Endothelial cell of umbilical vein (primary cell): ENCODE measurements around the gene LMO4. TPM values are rescaled to one million over a fixed set of nuclear protein-coding genes. Genes with fewer than 3 reads are reported as not detected.

Experiments used
- BruUV-seq: library from RNA; stranded (reverse); fragments of 400-500 nt; replicated peaks from 2 replicates; lab custom pipeline; 2021; lab: Mats Ljungman, UMichigan
- CTCF ChIA-PET: fragments of 300-600, 350-600 bp; sonication (Branson Sonifier 250); formaldehyde crosslinking; loops from one replicate; lab custom pipeline; 2021; ENCODE audit warnings: antibody characterized with exemption, inconsistent platforms; lab: Charles Lee
- POLR2A ChIA-PET: fragments of 300-600, 350-600 bp; sonication (Branson Sonifier 250); formaldehyde crosslinking; loops from one replicate; lab custom pipeline; 2021; ENCODE audit warnings: antibody characterized with exemption, inconsistent platforms; lab: Charles Lee
- DNase-seq: peaks from one replicate; pipeline ENCODE4 v3.0.0-alpha.2; 2011; ENCODE audit warnings: low read depth, low spot score
- FAIRE-seq: peaks from 2 replicates; lab custom pipeline; 2011; peaks lifted over from hg19 to GRCh38; lab: Jason Lieb, UNC
- H2AFZ ChIP-seq: 2 replicates; pipeline ENCODE4 v1.6.0; 2012; ENCODE audit warnings: low read depth, low read length, control low read depth, inconsistent platforms
- H3K27ac ChIP-seq: 2 replicates; pipeline ENCODE4 v1.5.1; 2011; ENCODE audit warnings: low read depth, mild to moderate bottlenecking, control low read depth, low read length, moderate library complexity; ENCODE audit not compliant: insufficient read depth
- H3K27me3 ChIP-seq, 2 experiments: 2 replicates each; pipeline versions ENCODE4 v1.6.0 to v1.6.1; 2011; ENCODE audit warnings: low read length in 2 of 2, mixed read lengths in 1 of 2; ENCODE audit not compliant: control insufficient read depth in 2 of 2, insufficient read depth in 2 of 2
- H3K36me3 ChIP-seq, 2 experiments: 2 replicates in 1 of 2; 3 replicates in 1 of 2; pipeline ENCODE4 v1.5.1; 2011; ENCODE audit warnings: low read length in 2 of 2, mild to moderate bottlenecking in 1 of 2, moderate library complexity in 1 of 2; ENCODE audit not compliant: control insufficient read depth in 2 of 2, insufficient read depth in 2 of 2; ENCODE audit errors: extremely low read depth in 1 of 2
- H3K4me1 ChIP-seq: 3 replicates; pipeline ENCODE4 v1.5.1; 2011; ENCODE audit warnings: mild to moderate bottlenecking, low read length; ENCODE audit not compliant: control insufficient read depth, insufficient read depth; ENCODE audit errors: extremely low read depth
- H3K4me2 ChIP-seq: 2 replicates; pipeline ENCODE4 v1.6.1; 2011; ENCODE audit warnings: low read length, control low read depth, mixed read lengths; ENCODE audit not compliant: insufficient read depth
- H3K4me3 ChIP-seq, 3 experiments: fragments of 200-600 bp in 1 of 3; sonication (generic), shearing (Covaris generic) in 1 of 3; replicated peaks in 1 of 3; 2 replicates each; pipeline ENCODE4 v1.5.1; 2011 to 2016; ENCODE audit warnings: control low read depth in 3 of 3, low read length in 3 of 3, mild to moderate bottlenecking in 2 of 3, inconsistent platforms in 1 of 3, low read depth in 1 of 3, moderate library complexity in 1 of 3; ENCODE audit not compliant: insufficient read depth in 1 of 3
- H3K79me2 ChIP-seq: 2 replicates; pipeline ENCODE4 v1.6.0; 2012; ENCODE audit warnings: low read length, inconsistent platforms; ENCODE audit not compliant: control insufficient read depth, insufficient read depth
- H3K9ac ChIP-seq: replicated peaks from 2 replicates; pipeline ENCODE3; 2011; ENCODE audit warnings: low read length, control low read depth; ENCODE audit not compliant: insufficient read depth; ENCODE audit errors: extremely low read depth
- H3K9me1 ChIP-seq: replicated peaks from 3 replicates; pipeline ENCODE4 v1.6.0; 2011; ENCODE audit warnings: mild to moderate bottlenecking, low read length; ENCODE audit not compliant: control insufficient read depth, insufficient read depth; ENCODE audit errors: extremely low read depth
- H3K9me3 ChIP-seq: replicated peaks from 2 replicates; pipeline ENCODE4 v1.5.1; 2012; ENCODE audit warnings: low read length, inconsistent platforms; ENCODE audit not compliant: control insufficient read depth, insufficient read depth
- H4K20me1 ChIP-seq: replicated peaks from 2 replicates; pipeline ENCODE3; 2011; ENCODE audit warnings: mild to moderate bottlenecking, low read length; ENCODE audit not compliant: control insufficient read depth, insufficient read depth; ENCODE audit errors: extremely low read depth
- CTCF ChIP-seq, 2 donors: IDR thresholded peaks; 1 replicate in 1 of 2; 2 replicates in 1 of 2; pipeline ENCODE4 v1.5.1; 2011; ENCODE audit warnings: low read length in 2 of 2, mild to moderate bottlenecking in 2 of 2, moderate library complexity in 2 of 2, control low read depth in 1 of 2, inconsistent platforms in 1 of 2, low read depth in 1 of 2; ENCODE audit not compliant: insufficient read depth in 1 of 2; ENCODE audit errors: extremely low read depth in 1 of 2
- EZH2 ChIP-seq: IDR thresholded peaks from 2 replicates; pipeline ENCODE4 v1.6.1; 2012; ENCODE audit warnings: borderline replicate concordance, low read depth, mild to moderate bottlenecking, moderate library complexity, low read length, inconsistent platforms; ENCODE audit not compliant: severe bottlenecking
- FOS ChIP-seq: IDR thresholded peaks from 2 replicates; pipeline ENCODE4 v1.6.1; 2011; ENCODE audit warnings: mild to moderate bottlenecking, low read length, moderate library complexity, borderline replicate concordance; ENCODE audit not compliant: insufficient read depth
- GATA2 ChIP-seq: IDR thresholded peaks from 2 replicates; pipeline ENCODE4 v1.7.0; 2011; ENCODE audit warnings: low read depth, mild to moderate bottlenecking, moderate library complexity, mixed read lengths, low read length; ENCODE audit not compliant: insufficient read length, insufficient read depth
- JUN ChIP-seq: IDR thresholded peaks from 2 replicates; pipeline ENCODE4 v1.6.1; 2011; ENCODE audit warnings: borderline replicate concordance, low read depth; ENCODE audit not compliant: insufficient read length, insufficient read depth
- MYC ChIP-seq: IDR thresholded peaks from one replicate; pipeline ENCODE4 v1.6.1; 2011; ENCODE audit warnings: mild to moderate bottlenecking, low read depth, low read length
- POLR2A ChIP-seq: IDR thresholded peaks from 2 replicates; pipeline ENCODE4 v1.6.1; 2012; ENCODE audit warnings: low read depth, mild to moderate bottlenecking, control low read depth, low read length
- POLR2AphosphoS5 ChIP-seq: IDR thresholded peaks from 2 replicates; pipeline ENCODE4 v1.6.1; 2012; ENCODE audit warnings: low read depth, mild to moderate bottlenecking, control low read depth, low read length, moderate library complexity; ENCODE audit not compliant: insufficient read depth
- dilution Hi-C: fragments of 300-500 bp; cut with MboI; formaldehyde crosslinking; loops from one replicate; pipeline ENCODE4 v1.15.0; 2019; ENCODE audit warnings: low sequenced_read_pairs; ENCODE audit not compliant: extremely low pct_ligation_motif_present
- intact Hi-C: fragments of 100-400 bp; cut with micrococcal nuclease; formaldehyde crosslinking; loops from one replicate; pipeline ENCODE4 v1.10.0; 2022
- polyA plus RNA-seq, 4 experiments: library from polyadenylated mRNA; depleted of rRNA in 3 of 4; stranded (reverse) in 3 of 4; unstranded in 1 of 4; fragments of >200 nt; gene quantifications; 2 replicates each; pipeline versions ENCODE4 v1.2.1 to v1.2.3, GENCODE V29; 2011 to 2012; ENCODE audit warnings: missing spikeins in 1 of 4
- total RNA-seq: library from RNA; stranded (reverse); gene quantifications from 2 replicates; pipeline ENCODE4 v1.2.3, GENCODE V29; 2021
- TF ChIP-seq, protein P1 (sequence below): IDR thresholded peaks from 2 replicates; pipeline ENCODE4 v1.6.1; 2011; ENCODE audit not compliant: insufficient read depth, insufficient read length

Gene LMO4
- total and polyA plus RNA-seq, 2 donors (not counting 3 experiments of a cell fraction or from before 2014, with no cell fraction given): 24.8 to 36.6 TPM

DNA sequence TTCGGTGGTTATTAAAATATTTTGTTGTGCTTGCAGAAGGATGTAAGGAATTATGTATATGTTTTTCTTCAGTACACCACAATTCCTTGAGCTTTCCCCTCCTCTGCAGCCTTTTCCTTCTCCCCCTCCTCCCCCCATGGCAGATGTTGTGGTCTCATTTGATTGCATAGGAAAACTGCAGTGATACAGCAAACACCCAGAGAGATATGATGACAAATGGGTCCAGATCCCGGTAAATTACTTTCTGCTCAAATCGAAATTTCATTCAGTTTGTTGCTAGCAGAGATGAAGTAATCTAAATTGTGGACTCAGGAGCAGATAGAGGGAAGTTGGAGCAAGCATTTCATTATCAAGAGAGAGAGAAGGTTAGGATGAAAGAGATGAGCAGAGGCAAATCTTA, 9.9 kb downstream of the LMO4 start:
- H3K9me1 ChIP-seq: peaks cover 2% of the 10 kb centered on the region
- no peak overlapping the region for H3K27ac ChIP-seq
- TF ChIP-seq POLR2A (no peak), CTCF (IDR thresholded peaks at IDR 0.05; ENCODE audit: extremely low read depth in 1 of 2, insufficient read depth in 1 of 2, low read depth in 1 of 2, low read length in 2 of 2) (no peak), GATA2 (no peak), EZH2 (no peak), JUN (no peak), POLR2AphosphoS5 (no peak), MYC (no peak), FOS (no peak)
- TF ChIP-seq, protein P1, sequence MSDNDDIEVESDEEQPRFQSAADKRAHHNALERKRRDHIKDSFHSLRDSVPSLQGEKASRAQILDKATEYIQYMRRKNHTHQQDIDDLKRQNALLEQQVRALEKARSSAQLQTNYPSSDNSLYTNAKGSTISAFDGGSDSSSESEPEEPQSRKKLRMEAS: no peak
- H3K4me3 ChIP-seq: no peak overlapping the region
- peaks cover 5 to 14% of the 10 kb centered on the region in 2 experiments for H3K36me3 ChIP-seq
- no peaks in the 10 kb centered on the region for H3K9me3 ChIP-seq
- intact Hi-C loops: loop anchor here (10.0 kb wide), 1 partner anchor 1546 kb away; no protein-coding TSS in a partner anchor
- no peak overlapping the region for H2AFZ ChIP-seq
- dilution Hi-C loops: no loop called here
- ChIA-PET CTCF (no interaction called here), POLR2A (no interaction called here)
- H3K79me2 ChIP-seq: peaks cover 14% of the 10 kb centered on the region
- DNase-seq (no peak), FAIRE-seq (no peak)
- no TSS peak for BruUV-seq
- H3K27me3 ChIP-seq: no peaks in the 10 kb centered on the region
- no peak overlapping the region for H3K9ac ChIP-seq
- no peak overlapping the region for H3K4me2 ChIP-seq
- H3K4me1 ChIP-seq: peaks cover 11% of the 10 kb centered on the region
- H4K20me1 ChIP-seq: no peaks in the 10 kb centered on the region
